PC-9 (cell line): ENCODE measurements around the gene RING1.

Experiments used
- CTCF ChIP-seq: fragments of 200-600 bp; sonication (generic); conservative IDR thresholded peaks from 2 replicates; pipeline ENCODE4 v1.6.1; 2017; ENCODE audit warnings: mixed run types, antibody characterized with exemption, mild to moderate bottlenecking, moderate library complexity
- EZH2 ChIP-seq: fragments of 200-600 bp; sonication (generic); IDR thresholded peaks from 2 replicates; pipeline ENCODE4 v1.8.0; 2017; ENCODE audit warnings: antibody characterized with exemption, low read depth

GRCh38 chr6:33201935-33202334 lies 6.4 kb upstream of the RING1 start:
- no peak for TF ChIP-seq CTCF
- no peak for TF ChIP-seq EZH2
